ENCODE results near the gene POLR3G. TPM values are rescaled to one million over a fixed set of nuclear protein-coding genes. Genes with fewer than 3 reads are reported as not detected.

POLR3G gene
- total RNA-seq, 1 experiment from 2014 or later: 5.5 TPM

DNA sequence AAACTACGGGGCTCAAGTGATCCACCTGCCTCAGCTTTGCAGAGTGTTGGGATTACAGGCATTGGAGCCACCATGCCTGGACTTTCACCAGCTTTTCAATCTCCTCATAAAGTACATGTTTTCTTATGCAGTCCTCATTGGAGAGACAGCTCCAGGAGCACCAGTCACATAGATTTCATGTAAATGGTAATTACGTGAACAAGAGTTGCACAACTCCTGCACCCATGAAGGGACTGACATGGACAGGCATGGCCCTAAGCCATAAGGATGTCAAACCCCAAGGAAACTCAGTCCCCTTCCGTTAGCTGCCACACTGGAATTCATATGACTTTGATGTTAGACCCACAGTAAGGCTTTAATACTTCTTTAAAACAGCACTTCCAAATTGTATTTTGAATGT lies 76.3 kb downstream of the POLR3G start:
- no peak for DNase-seq (ENCODE audit: low spot score)

DNA sequence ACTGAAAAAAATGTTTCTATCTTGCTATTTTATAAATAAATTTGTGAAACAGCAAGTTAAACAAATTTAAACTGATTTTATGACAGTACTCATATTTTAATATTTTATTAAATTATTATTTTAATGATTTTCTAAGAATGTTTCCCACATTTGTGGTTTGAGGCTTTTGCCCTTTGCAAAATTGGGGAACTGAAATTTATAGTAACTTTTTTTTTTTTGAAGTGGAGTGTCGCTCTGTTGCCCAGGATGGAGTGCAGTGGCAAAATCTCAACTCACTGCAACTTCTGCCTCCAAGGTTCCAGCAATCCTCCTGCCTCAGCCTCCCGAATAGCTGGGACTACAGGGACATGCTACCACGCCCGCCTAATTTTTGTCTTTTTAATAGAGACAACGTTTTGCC lies 76.7 kb downstream of the POLR3G start:
- DNase-seq (ENCODE audit: low spot score): no peak

DNA sequence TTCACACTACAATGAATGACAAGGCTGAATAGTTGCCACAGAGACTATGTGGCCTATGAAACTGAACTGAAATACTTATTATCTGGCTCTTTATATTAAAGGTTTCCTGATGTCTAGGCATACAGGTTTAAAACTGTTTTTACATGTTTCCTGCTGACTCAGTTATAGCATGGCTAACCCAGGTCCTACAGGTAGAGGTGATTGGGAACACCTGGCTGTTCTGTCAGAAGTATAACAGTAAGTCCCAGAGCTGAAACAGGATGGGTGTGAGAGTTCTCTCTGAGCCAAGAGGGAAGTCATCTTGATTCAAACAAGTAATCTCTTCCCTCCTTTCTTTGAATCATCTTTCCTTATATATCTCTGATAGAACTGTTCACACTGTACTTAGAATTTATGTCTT lies 79.0 kb downstream of the POLR3G start:
- DNase-seq (ENCODE audit: low spot score): no peak

DNA sequence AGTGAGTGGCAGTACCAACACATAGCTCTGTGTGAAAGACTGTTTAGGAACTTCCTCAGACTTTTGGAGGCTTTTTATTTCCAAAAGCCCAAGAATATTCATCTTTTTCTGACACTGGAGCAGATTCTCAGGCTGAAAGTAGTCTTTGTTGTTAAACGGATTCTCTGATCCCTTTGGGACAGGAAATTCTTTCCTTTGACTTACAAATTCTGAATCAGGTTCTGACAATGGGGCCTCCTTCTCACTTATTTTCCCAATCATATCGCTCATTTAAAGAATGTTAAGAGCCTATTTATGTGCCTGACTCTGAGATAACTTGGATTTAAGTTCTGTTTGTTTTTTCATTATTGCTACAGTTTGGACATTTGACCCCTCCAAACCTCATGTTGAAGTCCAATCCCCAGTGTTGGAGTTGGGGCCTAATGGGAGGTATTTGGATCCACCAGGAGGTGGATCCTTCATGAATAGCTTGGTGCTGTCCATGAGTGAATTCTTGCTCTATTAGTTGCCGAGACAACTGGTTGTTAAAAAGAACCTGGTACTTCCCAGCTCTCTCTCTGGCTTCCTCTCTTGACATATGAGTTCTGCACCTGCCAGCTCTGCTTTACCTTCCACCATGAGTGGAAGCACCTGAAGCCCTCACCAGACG lies 79.8 kb downstream of the POLR3G start:
- DNase-seq (ENCODE audit: low spot score): no peak

DNA sequence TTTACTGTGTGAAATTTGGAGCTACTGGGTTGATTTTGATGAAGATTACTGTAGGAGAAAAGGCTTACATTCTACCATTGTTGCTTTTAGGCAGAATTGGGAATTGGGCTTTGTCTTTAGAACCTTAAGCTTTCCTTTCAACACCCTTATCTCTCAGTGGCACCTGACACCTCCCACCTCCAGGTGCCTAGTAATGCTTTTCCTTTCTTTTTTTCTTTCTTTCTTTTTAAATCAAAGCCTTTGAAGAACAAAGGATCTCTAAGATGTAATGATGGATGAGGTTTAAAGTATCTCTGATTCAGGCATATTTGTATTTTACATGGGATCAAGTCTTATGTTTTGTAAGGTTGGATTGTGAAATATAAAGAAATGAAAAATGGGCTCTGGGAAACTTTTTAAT lies 81.0 kb downstream of the POLR3G start:
- DNase-seq (ENCODE audit: low spot score): no peak

DNA sequence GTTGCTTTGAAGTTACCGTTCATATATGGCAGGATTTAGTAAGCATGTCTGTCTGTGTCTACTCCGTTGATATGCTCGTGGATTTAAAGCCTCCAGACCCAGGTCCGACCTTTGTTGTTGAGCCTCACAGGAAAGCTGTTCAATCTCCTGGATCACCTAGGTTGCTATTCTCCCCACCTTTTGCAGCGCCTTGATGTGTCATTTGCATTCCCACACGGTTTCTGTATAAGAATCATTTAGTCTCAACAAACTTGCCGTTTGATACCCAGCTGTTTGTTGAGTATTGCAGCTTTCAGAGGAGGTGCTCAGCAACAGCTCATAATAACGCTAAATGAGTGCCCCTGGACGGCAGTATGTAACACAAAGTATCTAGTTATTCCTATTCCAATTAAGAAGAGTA lies 82.7 kb downstream of the POLR3G start:
- DNase-seq (ENCODE audit: low spot score): no peak

DNA sequence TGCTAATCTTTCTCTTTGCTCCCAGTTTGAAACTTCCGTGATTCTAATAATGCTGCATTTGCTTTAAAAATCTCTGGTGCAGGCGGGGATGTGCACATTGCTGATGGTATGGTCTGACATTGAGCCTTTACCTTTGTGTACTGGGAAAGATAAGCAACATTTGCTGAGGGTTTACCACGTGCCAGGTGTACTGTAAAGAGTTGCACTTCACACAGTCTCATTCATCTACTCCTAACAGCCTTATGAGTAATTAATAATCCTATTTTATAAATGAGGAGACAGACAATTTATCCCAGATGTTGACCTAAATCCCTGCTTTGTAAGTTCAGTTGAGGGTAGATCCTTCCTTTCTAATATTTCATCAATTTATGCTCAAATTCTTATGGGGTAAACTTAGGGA lies 83.2 kb downstream of the POLR3G start:
- DNase-seq (ENCODE audit: low spot score): no peak

DNA sequence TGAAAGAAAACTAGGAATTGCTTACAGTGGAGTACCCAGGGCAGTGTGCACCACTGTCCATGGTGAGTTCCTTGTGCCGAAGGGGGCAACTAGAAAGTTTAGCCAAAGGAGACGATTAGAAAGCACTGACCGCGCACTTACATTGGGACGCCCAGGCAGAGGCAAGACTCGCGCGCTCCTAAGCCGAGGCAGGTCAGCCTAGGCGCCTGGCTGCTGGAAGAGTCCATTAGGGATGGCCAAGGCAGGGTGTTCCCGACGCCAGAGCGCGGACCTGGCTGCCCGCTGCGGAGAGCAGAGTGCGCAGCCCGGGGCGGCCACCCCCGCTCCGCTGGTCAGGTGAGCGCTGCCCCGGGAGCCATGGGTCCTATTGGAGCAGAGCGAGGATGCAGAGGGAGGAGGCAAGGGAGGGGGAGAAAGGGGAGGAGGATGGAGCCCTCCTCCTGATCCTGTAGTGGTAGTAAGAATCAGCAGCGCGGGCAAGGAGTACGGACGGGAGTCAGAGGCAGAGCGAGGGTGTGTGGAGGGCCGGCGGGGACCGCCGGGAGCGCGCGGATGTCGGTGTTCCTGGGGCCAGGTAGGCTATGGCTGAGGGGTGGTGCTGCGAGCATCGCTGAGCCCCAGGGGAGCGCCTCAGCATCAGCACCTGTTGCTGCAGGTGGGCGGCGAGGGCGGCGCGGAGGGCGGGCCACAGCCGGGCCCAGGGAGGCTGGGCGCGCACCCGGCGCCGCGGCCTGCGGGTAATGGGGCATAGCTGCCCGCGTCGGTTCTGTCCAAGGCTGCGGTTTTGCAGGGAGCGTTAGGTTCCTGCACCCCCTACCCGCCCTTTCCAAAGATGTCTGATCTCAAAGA lies 83.9 kb downstream of the POLR3G start, which contains the start of gene ADGRV1:
ADGRV1 (plus strand) TSS at position 454 of the 849 bp plus-strand sequence; CDS start at position 553, 99 bp downstream.
- DNase-seq (ENCODE audit: low spot score): peak; percentile 19

DNA sequence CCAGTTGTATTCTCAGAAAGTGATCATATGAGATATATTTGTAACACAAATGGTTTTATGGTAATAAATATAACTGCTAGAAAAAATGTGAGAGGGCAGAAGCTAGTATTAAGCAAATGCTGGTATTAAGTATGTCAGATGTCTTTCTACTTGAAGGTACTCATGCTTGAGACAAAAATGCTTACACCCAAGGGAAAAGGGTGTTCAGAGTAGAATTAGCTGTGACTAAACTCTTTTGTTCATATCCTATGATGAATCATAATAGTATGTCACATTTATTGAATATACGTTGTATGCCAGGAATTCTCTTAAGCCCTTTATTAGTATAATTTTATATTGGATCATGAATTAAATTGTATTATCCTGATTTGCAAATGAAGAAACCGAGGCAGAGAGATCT lies 86.1 kb downstream of the POLR3G start:
- no peak for DNase-seq (ENCODE audit: low spot score)

DNA sequence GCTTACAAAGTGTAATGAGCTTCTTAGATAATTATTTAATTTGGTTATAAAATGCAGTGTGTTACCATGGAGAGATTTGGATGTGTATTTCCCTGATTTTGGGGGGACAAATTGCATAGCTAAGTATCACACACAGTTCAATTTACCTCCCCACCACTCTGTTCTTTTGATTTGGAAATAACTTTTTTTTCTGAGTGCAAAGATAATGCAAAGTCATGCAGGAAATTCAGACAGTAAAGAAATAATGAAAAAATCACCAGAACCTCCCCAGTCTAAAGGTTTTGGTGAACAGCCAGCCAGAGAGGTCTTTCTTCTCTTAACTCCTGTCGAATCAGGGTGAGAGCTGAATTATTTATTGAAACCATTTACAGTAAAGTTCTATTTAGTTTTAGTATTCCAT lies 87.1 kb downstream of the POLR3G start:
- no peak for DNase-seq (ENCODE audit: low spot score)

DNA sequence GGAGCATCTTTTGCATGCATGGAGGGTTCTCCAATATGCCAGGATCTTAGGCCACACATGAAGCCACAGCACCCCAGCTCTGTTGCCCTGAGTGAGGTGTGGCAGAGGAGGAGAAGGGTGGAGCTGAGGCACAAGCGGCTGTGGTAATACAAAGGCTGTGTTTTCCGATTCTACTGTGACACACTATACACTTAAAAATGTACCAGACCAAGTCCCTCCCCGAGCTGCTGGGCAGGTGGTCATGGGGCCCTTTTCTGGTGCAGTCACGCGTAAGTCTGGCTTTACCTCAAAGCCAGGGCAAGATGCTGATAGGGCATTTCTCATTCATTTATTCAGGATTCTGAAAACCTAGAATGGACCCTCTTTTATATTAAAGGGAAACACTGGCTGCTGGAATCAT lies 87.7 kb downstream of the POLR3G start:
- no peak for DNase-seq (ENCODE audit: low spot score)

DNA sequence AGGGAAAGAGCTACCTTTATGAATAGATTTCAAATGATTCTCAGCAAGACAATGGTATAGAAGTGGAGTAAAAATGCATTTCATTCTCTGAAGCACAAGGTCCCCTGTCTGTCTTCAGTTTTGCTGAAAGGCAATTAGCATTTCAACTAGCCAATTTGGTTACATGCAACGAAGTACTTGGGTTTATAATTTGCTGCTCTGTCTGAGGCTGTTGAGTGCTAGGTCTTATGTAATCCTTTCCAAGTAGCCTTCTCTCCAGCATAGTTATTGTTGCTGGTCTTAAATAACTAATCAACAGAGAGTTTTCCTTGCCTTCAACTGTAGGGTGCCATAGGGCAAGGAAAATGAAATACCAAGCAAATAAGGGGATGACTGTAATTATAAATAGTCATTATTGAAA lies 88.4 kb downstream of the POLR3G start:
- no peak for DNase-seq (ENCODE audit: low spot score)

Other genes with a start within 250 kb of the POLR3G start
- gene CETN3, start 65.1 kb upstream of the POLR3G start, total RNA-seq (2014; rRNA removed; shearing (Covaris generic)): 54.1 and 106 TPM in 2 replicates
- 4.7 and 6.0 TPM in 2 replicates for gene MBLAC2, start 93 bp upstream of the POLR3G start, total RNA-seq (2014; rRNA removed; shearing (Covaris generic))
- gene LYSMD3, start 54.7 kb downstream of the POLR3G start, total RNA-seq (2014; rRNA removed; shearing (Covaris generic)): 14.7 and 17.7 TPM in 2 replicates
- not detected in 2 replicates for gene ADGRV1, start 83.9 kb downstream of the POLR3G start, total RNA-seq (2014; rRNA removed; shearing (Covaris generic))